ENCODE results near the gene NRIP1.

The NRIP1 gene

GRCh38 chr21:15006594-15007230, 58.1 kb downstream of the NRIP1 start:
- DNase-seq (ENCODE audit: low read depth) = no peak

- peak; percentile 50 for DNase-seq (ENCODE audit: low read depth)
These were observed 59.4 kb downstream of the NRIP1 start for GRCh38 chr21:15005391-15005790.

GRCh38 chr21:15004721-15005370, 60.0 kb downstream of the NRIP1 start:
- peak; percentile 76 for DNase-seq (ENCODE audit: low read depth)

- DNase-seq (ENCODE audit: low read depth) = no peak
These were observed 61.2 kb downstream of the NRIP1 start for GRCh38 chr21:15003463-15004135.

- DNase-seq (ENCODE audit: low read depth) = no peak
These were observed 62.8 kb downstream of the NRIP1 start for GRCh38 chr21:15001857-15002606.

GRCh38 chr21:15001113-15001512, 63.7 kb downstream of the NRIP1 start:
- DNase-seq (ENCODE audit: low read depth) = no peak

GRCh38 chr21:15000081-15000480, 64.7 kb downstream of the NRIP1 start:
- DNase-seq (ENCODE audit: low read depth) = peak; percentile 67

- DNase-seq (ENCODE audit: low read depth) = no peak
These were observed 66.0 kb downstream of the NRIP1 start for GRCh38 chr21:14998784-14999183.

GRCh38 chr21:14998336-14998735, 66.5 kb downstream of the NRIP1 start:
- DNase-seq (ENCODE audit: low read depth) = no peak

- peak; percentile 55 for DNase-seq (ENCODE audit: low read depth)
These were observed 68.9 kb downstream of the NRIP1 start for GRCh38 chr21:14995695-14996490.

GRCh38 chr21:14995226-14995625, 69.6 kb downstream of the NRIP1 start:
- no peak for DNase-seq (ENCODE audit: low read depth)

GRCh38 chr21:14993115-14993514, 71.7 kb downstream of the NRIP1 start:
- DNase-seq (ENCODE audit: low read depth) = peak; percentile 28

- no peak for DNase-seq (ENCODE audit: low read depth)
These were observed 72.8 kb downstream of the NRIP1 start for GRCh38 chr21:14991957-14992356.

GRCh38 chr21:14989359-14989758, 75.4 kb downstream of the NRIP1 start:
- DNase-seq (ENCODE audit: low read depth) = no peak

- no peak for DNase-seq (ENCODE audit: low read depth)
These were observed 76.0 kb downstream of the NRIP1 start for GRCh38 chr21:14988760-14989159.

GRCh38 chr21:14987370-14988170, 77.2 kb downstream of the NRIP1 start:
- DNase-seq (ENCODE audit: low read depth) = no peak

GRCh38 chr21:14985306-14985705, 79.5 kb downstream of the NRIP1 start:
- DNase-seq (ENCODE audit: low read depth) = no peak

GRCh38 chr21:14982336-14982735, 82.5 kb downstream of the NRIP1 start:
- DNase-seq (ENCODE audit: low read depth) = peak; percentile 63

GRCh38 chr21:14981246-14981645, 83.6 kb downstream of the NRIP1 start:
- no peak for DNase-seq (ENCODE audit: low read depth)

- DNase-seq (ENCODE audit: low read depth) = no peak
These were observed 85.5 kb downstream of the NRIP1 start for GRCh38 chr21:14979264-14979663.

GRCh38 chr21:14977814-14978213, 87.0 kb downstream of the NRIP1 start:
- DNase-seq (ENCODE audit: low read depth) = no peak
